GM12872 (cell line): ENCODE data around the gene CCDC27.

Experiments used
- TF ChIP-seq, protein P1 (sequence below): IDR thresholded peaks from 3 replicates; pipeline ENCODE4 v1.5.1; 2011; ENCODE audit warnings: low read depth, mild to moderate bottlenecking, low read length, moderate library complexity; ENCODE audit not compliant: insufficient read depth

The CCDC27 gene

DNA sequence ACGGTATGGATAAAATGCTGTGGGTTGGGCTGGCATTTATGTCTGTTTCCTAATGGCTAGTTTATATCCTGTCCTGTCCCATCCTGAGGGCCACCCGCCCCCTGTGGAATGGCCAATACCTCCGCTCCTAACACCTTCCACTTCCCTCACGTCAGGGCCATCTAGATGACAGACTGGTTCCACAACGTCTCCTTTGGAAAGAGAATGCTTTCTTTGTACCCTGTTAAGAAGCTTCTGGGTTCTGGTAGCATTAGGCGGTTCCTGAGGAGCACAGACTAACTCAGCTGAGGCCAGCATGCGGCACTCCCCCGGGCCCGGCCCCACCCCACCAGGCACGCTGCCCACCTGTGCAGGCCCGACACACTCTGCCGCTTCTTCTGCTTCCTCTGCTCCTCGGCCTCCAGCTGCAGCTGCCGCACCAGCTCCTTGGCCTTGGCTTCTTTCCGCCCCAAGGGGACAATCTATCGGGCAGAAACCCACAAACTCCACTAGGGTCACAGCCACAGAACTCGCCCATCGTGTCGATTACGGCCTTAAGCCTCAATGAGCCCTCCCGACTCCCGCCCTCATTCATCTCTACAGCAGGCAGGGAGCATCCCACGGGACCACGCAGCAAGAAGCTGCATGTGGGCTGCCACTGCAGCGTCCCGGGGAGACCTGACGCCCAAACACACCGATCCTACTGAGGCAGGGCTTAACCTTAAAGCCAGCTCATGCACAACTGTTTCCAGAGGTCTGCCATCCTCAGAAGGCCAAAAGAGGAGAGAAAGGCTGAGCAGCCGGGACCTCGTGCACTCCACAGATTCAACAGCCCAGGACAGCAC is 31.6 kb downstream of the CCDC27 start:
- TF ChIP-seq, protein P1, sequence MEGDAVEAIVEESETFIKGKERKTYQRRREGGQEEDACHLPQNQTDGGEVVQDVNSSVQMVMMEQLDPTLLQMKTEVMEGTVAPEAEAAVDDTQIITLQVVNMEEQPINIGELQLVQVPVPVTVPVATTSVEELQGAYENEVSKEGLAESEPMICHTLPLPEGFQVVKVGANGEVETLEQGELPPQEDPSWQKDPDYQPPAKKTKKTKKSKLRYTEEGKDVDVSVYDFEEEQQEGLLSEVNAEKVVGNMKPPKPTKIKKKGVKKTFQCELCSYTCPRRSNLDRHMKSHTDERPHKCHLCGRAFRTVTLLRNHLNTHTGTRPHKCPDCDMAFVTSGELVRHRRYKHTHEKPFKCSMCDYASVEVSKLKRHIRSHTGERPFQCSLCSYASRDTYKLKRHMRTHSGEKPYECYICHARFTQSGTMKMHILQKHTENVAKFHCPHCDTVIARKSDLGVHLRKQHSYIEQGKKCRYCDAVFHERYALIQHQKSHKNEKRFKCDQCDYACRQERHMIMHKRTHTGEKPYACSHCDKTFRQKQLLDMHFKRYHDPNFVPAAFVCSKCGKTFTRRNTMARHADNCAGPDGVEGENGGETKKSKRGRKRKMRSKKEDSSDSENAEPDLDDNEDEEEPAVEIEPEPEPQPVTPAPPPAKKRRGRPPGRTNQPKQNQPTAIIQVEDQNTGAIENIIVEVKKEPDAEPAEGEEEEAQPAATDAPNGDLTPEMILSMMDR, result no peak

DNA sequence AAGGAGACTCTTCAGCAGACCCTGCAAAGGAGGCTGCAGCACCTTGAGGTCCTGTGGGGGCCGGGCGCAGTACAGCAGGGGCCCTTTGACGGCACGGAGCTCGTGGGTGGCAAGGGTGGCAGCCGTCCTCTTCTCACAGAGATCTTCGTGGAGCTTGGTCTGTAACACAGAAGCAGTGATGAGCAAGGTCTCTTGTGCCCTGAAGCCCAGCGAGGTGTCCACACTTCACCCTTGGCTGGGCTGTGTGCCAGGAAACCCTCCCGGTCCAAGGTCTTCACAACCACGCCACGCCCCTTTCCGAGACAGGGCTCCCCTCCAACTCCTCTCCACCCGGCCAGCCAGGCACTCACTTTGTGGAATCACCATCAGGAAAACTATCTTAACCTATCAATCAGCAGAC is 32.8 kb downstream of the CCDC27 start:
- TF ChIP-seq, protein P1, result no peak

DNA sequence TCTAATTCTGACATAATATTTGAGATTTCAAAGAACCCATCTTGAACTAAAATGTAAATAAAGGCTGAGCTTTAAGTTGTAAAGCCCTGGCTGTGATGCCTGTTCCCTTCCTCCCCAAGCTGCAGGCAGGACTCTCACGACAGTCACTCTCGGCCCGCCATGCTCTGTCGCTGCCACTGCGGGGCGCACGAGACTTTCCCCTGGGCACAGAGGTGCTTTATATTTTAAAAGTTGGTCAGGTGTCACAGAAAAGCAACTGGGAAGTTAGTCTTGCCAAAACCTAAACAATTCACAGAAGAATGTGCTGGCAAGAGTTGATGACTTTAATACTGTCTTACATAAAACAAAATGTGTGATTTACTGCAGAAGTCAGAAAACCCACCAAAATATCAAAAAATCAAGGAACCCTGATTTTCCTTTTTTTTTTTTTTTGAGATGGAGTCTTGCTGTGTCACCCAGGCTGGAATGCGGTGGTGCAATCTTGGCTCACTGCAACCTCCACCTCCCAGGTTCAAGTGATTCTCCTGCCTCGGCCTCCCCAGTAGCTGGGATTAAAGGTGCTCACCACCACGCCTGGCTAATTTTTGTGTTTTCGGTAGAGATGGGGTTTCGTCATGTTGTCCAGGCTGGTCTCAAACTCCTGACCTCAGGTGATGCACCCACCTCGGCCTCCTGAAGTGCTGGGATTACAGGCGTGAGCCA is 33.4 kb downstream of the CCDC27 start:
- TF ChIP-seq, protein P1, result no peak

DNA sequence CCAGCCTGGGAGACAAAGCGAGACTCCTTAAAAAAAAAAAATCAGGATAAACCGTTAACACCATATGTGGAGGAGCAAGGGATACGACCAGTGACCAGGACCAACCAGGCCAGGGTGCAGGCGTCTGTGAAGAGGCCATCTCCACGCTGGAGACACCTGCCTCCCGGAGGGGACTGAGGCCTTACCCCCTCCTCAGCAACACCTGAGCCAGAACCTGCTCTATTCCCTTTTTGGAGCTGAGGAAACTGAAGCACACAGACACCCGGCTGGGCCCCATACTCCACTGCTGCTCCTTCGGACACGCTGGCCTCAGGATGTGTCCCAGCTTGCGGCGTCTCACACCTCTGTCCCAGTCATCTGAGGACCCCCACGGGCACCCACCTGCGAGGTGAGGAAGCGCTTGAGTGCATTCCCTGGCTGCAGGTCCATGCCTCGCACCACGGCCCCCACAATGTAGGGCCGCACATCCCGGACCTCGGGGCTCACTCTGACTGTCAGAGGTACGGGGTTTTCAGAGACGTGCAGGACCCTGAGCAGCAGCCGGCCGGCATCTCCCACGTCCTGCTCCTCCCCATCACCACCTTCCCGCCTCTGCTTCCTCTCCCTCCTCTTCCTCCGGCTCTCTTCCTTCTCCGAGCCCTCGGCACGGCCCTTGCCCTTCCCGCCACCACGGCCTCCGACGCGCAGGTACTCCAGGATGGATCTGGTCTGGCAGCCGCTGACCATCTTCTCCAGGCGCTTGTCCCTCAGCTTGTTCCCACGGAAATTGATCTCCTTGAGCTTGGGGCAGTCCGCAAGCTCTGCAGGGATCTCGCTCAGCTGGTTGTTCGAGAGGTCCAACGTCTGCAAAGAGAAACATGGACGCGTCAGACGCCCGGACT is 34.5 kb downstream of the CCDC27 start:
- TF ChIP-seq, protein P1, result no peak

DNA sequence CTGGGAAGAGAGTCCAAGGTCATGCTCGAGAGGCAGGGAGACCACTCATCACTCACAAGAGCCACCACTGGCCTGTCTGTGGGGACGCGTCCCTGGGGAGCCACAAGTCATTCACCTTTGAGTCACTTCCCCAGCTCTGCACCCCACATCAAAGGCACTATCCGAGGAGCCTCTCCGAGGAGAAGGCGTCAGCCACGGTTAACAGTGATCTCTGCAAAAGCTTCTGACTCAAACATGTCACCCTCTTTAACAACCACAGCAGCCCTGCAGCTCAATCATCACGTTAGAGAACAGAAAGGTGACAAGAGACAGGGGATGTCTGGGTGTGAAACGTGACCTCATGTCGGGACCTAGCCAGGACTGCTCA is 35.1 kb downstream of the CCDC27 start:
- TF ChIP-seq, protein P1, result no peak

DNA sequence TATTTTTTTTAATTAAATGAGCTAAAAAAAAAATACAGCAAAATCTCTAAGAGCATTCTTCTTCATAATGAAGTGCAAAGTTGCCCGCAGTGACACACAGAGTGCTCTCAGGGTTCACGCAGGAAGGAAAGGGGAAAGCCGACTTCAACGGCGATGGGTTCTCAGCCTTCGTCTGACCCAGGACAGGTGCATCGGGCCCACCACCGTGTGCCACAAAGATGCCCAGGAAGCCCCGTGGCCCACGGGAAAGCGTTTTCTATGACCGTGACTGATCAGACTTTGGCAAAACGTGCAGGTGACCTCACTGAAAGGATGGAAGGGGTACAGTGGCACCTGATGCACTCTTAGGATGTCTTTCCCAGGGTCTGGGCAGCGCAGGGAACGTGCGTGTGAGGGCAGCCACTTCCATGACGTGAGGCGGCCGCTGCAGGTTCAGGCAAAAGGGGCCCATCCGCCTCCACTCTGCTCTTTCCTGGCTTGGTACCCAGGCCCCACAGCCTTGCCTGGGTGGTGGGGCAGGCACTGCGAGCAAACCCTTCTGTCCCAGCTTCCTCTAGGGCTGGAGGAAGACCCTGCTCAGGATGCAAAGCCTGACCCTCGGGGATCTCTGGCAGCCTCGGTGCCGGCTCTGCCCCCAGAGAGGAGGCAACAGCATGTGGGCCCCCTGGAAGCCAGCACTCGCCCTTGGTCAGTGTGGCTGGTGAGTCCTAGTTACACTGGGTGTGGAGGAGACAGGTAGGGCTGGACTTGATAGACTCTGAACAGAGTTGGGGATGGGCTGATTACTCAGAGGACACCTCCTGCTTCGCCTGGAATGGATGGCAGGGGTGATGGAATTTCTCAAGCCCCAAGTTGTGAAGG is 35.7 kb downstream of the CCDC27 start:
- TF ChIP-seq, protein P1, result no peak
